ENCODE results near the gene CATSPER1.

The CATSPER1 gene

GRCh38 chr11:65982824-65983588, 43.3 kb downstream of the CATSPER1 start:
- no peak for TF ChIP-seq CTCF (conservative IDR thresholded peaks at IDR 0.05; ENCODE audit: low read length)
- H3K4me3 ChIP-seq (ENCODE audit: low read length) = no peak overlapping the region
- DNase-seq (ENCODE audit: low read depth) = no peak

GRCh38 chr11:65981972-65982823, 44.1 kb downstream of the CATSPER1 start:
- TF ChIP-seq CTCF (conservative IDR thresholded peaks at IDR 0.05; ENCODE audit: low read length) = no peak
- no peak overlapping the region for H3K4me3 ChIP-seq (ENCODE audit: low read length)
- no peak for DNase-seq (ENCODE audit: low read depth)

DNA sequence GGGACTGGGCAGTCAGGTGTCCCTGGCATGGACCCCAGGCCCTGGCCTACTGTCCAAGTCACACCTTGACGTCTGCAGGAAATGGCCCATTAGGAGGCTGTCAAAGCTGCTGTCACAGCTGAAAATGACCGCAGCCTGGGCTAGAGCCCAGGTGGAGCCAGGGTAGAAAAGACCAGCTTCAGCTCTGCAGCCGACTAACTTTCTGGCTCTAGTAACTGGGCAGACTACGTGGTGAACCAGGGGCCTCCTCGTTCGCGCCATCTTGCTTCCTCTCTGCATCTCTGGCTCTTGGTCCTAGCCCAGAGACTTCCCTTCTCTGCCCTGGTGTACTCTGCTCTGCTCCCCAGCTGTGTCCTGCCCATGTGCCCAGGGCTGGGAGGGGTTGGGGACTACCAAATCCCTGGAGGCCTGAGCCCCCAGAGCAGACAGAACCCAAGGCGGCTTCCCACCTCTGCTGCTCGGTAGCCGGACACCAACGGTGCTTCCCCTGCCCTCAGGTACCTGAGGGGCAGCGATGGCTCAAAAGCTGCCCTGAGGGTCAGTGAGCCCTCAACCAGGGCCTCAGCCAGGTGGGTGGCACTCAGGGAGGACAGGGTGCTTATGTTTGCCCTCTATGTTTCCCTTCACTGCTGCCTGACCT, 45.1 kb downstream of the CATSPER1 start:
- no peak overlapping the region for H3K4me3 ChIP-seq (ENCODE audit: low read length)
- no peak for DNase-seq (ENCODE audit: low read depth)
- no peak for TF ChIP-seq CTCF (conservative IDR thresholded peaks at IDR 0.05; ENCODE audit: low read length)

DNA sequence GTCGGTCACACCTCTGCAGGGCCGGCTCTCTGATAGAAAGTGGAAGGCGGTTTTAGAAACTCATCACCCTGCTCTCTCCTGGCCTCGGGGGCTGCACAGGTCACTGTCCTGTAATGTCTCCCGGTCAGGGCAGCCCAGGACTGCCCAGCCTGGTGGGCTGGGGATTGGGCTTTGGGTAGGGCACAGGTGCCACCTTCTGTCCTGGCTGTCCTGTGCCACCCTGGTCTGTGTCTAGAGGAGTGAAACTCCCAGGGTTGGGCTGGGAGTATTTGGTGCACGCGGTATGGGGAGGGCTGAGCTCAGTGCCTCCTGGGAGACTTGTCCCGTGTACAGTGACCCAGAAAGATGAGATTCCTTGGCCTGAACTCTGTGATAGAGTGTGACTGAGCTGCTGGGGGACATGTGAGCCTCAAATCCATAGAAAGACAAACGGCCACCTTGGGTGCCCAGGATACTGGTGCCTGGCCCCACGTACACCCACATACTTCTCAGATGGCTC, 47.0 kb downstream of the CATSPER1 start:
- no peak overlapping the region for H3K4me3 ChIP-seq (ENCODE audit: low read length)
- TF ChIP-seq CTCF (conservative IDR thresholded peaks at IDR 0.05; ENCODE audit: low read length) = no peak
- no peak for DNase-seq (ENCODE audit: low read depth)

- TF ChIP-seq CTCF (conservative IDR thresholded peaks at IDR 0.05; ENCODE audit: low read length) = no peak
- DNase-seq (ENCODE audit: low read depth) = no peak
- H3K4me3 ChIP-seq (ENCODE audit: low read length) = no peak overlapping the region
These were observed 47.7 kb downstream of the CATSPER1 start for GRCh38 chr11:65978391-65979238.

- no peak for TF ChIP-seq CTCF (conservative IDR thresholded peaks at IDR 0.05; ENCODE audit: low read length)
- DNase-seq (ENCODE audit: low read depth) = no peak
These were observed 48.5 kb downstream of the CATSPER1 start for GRCh38 chr11:65977621-65978390.

More at GRCh38 chr11:65977621-65978390, 48.5 kb downstream of the CATSPER1 start:
- H3K4me3 ChIP-seq (ENCODE audit: low read length) = no peak overlapping the region

Data from AG10803 (cell line).